IPS DF 4.7 (cell line): ENCODE measurements around the gene TMEM74B.
"Not testable (repeated sequence)": the region's sequence is repeated elsewhere in the genome, so short reads cannot be mapped to it uniquely, and the experiment has no call there.

Source experiments
- DNase-seq: peaks from one replicate; pipeline ENCODE4 v3.0.0-alpha.2; 2013; ENCODE audit warnings: low spot score; ENCODE audit errors: extremely low read depth

TMEM74B gene

GRCh38 chr20:1184638-1185315 lies at the start of gene TMEM74B:
TMEM74B (minus strand) TSS chr20:1184981; CDS start chr20:1183801, 1,180 bp downstream.
- no peak for DNase-seq

- DNase-seq = no peak
Measured at GRCh38 chr20:1232286-1233111, 47.7 kb upstream of the TMEM74B start.

- DNase-seq = no peak
Measured at GRCh38 chr20:1229541-1229940, 44.8 kb upstream of the TMEM74B start.

GRCh38 chr20:1225783-1226654 lies 41.2 kb upstream of the TMEM74B start, which contains the start of gene RAD21L1:
RAD21L1 (plus strand) TSS chr20:1226044; CDS start chr20:1228454, 2,410 bp downstream.
- DNase-seq = no peak

- DNase-seq = no peak
Measured at GRCh38 chr20:1225263-1225782, 40.5 kb upstream of the TMEM74B start.

- DNase-seq = no peak
Measured at GRCh38 chr20:1224205-1224890, 39.6 kb upstream of the TMEM74B start.

GRCh38 chr20:1222750-1223149 lies 38.0 kb upstream of the TMEM74B start:
- not testable (repeated sequence) for DNase-seq

GRCh38 chr20:1216527-1217427 lies 32.0 kb upstream of the TMEM74B start:
- DNase-seq = not testable (repeated sequence)

- DNase-seq = no peak
Measured at GRCh38 chr20:1215386-1216170, 30.8 kb upstream of the TMEM74B start.

GRCh38 chr20:1214838-1215261 lies 30.1 kb upstream of the TMEM74B start:
- no peak for DNase-seq

GRCh38 chr20:1212607-1213396 lies 28.0 kb upstream of the TMEM74B start:
- DNase-seq = no peak

GRCh38 chr20:1212023-1212422 lies 27.2 kb upstream of the TMEM74B start:
- no peak for DNase-seq

GRCh38 chr20:1210501-1210900 lies 25.7 kb upstream of the TMEM74B start:
- no peak for DNase-seq

- no peak for DNase-seq
Measured at GRCh38 chr20:1209447-1210387, 24.9 kb upstream of the TMEM74B start.

GRCh38 chr20:1207293-1207878 lies 22.6 kb upstream of the TMEM74B start:
- no peak for DNase-seq

- DNase-seq = no peak
Measured at GRCh38 chr20:1206366-1207148, 21.8 kb upstream of the TMEM74B start.
